Pancreas (tissue), 10 donors: ENCODE data around the gene ARHGEF37. TPM values are rescaled to one million over a fixed set of nuclear protein-coding genes. Genes with fewer than 3 reads are reported as not detected.

Experiments
- ATAC-seq, 4 donors: fragments of 200-7000 bp; cut with Tn5 transposase; one replicate each; pipeline versions ENCODE4 v1.8.0 to v1.9.1; 2020; ENCODE audit warnings: mild to moderate bottlenecking in 4 of 4, moderate library complexity in 4 of 4
- DNase-seq, 6 donors: peaks; one replicate each; pipeline ENCODE4 v3.0.0-alpha.2; 2020
- FAIRE-seq: peaks from 2 replicates; lab custom pipeline; 2012; peaks lifted over from hg19 to GRCh38; lab: Jason Lieb, UNC
- H3K27ac ChIP-seq, 4 donors: fragments of 200-600 bp; sonication (generic); 1 replicate in 3 of 4; 2 replicates in 1 of 4; pipeline versions ENCODE4 v1.5.0 to v1.8.0; 2020
- H3K27me3 ChIP-seq, 4 donors: fragments of 200-600 bp; one replicate each; pipeline ENCODE4 v1.8.0; 2021
- H3K36me3 ChIP-seq, 3 donors: fragments of 200-600 bp; sonication (generic) in 1 of 3; one replicate each; pipeline versions ENCODE4 v1.5.0 to v1.8.0; 2020 to 2021
- H3K4me1 ChIP-seq, 3 donors: fragments of 200-600 bp; one replicate each; pipeline ENCODE4 v1.8.0; 2021
- H3K4me3 ChIP-seq, 4 donors: fragments of 200-600 bp; sonication (generic) in 2 of 4; one replicate each; pipeline versions ENCODE4 v1.5.0 to v1.8.0; 2020 to 2021
- H3K9me3 ChIP-seq, 4 donors: fragments of 200-600 bp; one replicate each; pipeline ENCODE4 v1.8.0; 2021
- WGBS, 2 donors: extraction: QIAGEN DNeasy Blood & Tissue Kit; methylation state at CpG; one replicate each; pipeline ENCODE4 v1.1.7; 2013; 5-methylcytosine and 5-hydroxymethylcytosine counted together
- intact Hi-C, 3 donors: fragments of 100-400 bp; cut with DNase I; formaldehyde crosslinking; loops; one replicate each; pipeline versions ENCODE4 v1.11.1 to v1.14.2; 2022
- polyA plus RNA-seq, 2 donors: library from polyadenylated mRNA; stranded (reverse); fragments of 200-250 nt; gene quantifications; one replicate each; pipeline ENCODE4 v1.2.3, GENCODE V29; 2013
- total RNA-seq, 6 donors: library from RNA; stranded (reverse); fragmentation: NEBNext Ultra II Directional in 4 of 6; extraction: Animal tissue kit (Norgen Biotek cat#: 25700) in 4 of 6; gene quantifications; one replicate each; pipeline versions ENCODE4 v1.2.1 to v1.2.4, GENCODE V29; 2021 to 2023
- TF ChIP-seq, protein P1 (sequence below), 4 donors: fragments of 200-600 bp; sonication (generic) in 3 of 4; IDR thresholded peaks; one replicate each; pipeline versions ENCODE4 v1.5.0 to v1.8.0; 2021; ENCODE audit warnings: antibody characterized with exemption in 4 of 4
- donor health status: healthy with polysubstance abuse.
- donor health status: DM: no; HTN: no; CAD: no; lungs with moderate emphysema.
- donor health status: DM: no; HTN: no; CAD: no.
- donor health status: control.
- donor health status: control.
- donor health status: Bipolar disorder and iron deficiency.
- donor health status: DM: yes; HTN: yes; CAD: no.
- donor health status: DM: no; HTN: no; CAD: no.
- donor health status: DM: no; HTN: no; CAD: no.
- donor health status: DM: yes; HTN: yes; CAD: no.

ARHGEF37 gene
- total and polyA plus RNA-seq, 8 donors, result 5.7 to 13.6 (median 9.2) TPM

DNA sequence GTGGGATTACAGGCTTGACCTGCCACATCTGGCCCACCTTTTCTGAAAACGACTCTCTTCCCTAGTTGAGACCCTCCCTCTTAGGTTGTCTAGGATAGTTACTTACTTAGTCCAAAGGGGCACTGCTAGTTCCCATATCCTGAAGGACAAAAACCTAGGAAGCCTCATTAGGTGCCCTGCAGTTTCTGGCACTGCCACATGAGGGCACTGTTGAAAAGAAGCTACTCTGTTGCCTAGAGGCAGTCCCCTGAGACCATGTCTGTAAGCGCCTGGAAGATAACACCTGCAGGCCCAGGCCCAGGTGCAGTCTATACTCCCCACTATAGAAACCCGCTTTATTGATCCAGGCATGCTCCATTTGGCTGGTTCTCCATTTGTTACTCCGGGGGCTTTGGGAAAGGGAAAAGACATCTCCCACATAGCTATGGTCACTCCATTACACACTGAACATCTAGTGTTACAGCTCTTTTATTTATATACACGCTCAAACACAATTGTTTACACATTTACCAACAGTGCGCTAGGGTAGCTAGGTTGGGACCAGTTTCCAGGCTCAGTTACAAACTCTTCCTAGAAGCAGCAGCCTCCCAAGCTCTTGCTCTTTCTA lies 75.4 kb downstream of the ARHGEF37 start:
- WGBS, 2 donors, result 69 to 73% methylated on average over 6 of the region's 6 CpGs
- Histone ChIP-seq H3K27me3 (no peaks in the 10 kb centered on the region), H3K36me3 (no peaks in the 10 kb centered on the region), H3K9me3 (no peaks in the 10 kb centered on the region), H3K27ac (no peak overlapping the region), H3K4me1 (peaks cover 10 to 12% (median 11%) of the 10 kb centered on the region in 3 donors), H3K4me3 (no peak overlapping the region)
- DNase-seq (peak in 1 of 6 donors; percentile 11), FAIRE-seq (no peak), ATAC-seq (peak in 2 of 4 donors; percentile 24 to 45)
- TF ChIP-seq, protein P1, sequence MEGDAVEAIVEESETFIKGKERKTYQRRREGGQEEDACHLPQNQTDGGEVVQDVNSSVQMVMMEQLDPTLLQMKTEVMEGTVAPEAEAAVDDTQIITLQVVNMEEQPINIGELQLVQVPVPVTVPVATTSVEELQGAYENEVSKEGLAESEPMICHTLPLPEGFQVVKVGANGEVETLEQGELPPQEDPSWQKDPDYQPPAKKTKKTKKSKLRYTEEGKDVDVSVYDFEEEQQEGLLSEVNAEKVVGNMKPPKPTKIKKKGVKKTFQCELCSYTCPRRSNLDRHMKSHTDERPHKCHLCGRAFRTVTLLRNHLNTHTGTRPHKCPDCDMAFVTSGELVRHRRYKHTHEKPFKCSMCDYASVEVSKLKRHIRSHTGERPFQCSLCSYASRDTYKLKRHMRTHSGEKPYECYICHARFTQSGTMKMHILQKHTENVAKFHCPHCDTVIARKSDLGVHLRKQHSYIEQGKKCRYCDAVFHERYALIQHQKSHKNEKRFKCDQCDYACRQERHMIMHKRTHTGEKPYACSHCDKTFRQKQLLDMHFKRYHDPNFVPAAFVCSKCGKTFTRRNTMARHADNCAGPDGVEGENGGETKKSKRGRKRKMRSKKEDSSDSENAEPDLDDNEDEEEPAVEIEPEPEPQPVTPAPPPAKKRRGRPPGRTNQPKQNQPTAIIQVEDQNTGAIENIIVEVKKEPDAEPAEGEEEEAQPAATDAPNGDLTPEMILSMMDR (IDR thresholded peaks at IDR 0.05), result peak; percentile 22 to 44 (median 30)
- intact Hi-C loops, result loop anchor here in 1 of 3 donors (10.0 kb wide), 1 partner anchor 48 kb away; no protein-coding TSS in a partner anchor

DNA sequence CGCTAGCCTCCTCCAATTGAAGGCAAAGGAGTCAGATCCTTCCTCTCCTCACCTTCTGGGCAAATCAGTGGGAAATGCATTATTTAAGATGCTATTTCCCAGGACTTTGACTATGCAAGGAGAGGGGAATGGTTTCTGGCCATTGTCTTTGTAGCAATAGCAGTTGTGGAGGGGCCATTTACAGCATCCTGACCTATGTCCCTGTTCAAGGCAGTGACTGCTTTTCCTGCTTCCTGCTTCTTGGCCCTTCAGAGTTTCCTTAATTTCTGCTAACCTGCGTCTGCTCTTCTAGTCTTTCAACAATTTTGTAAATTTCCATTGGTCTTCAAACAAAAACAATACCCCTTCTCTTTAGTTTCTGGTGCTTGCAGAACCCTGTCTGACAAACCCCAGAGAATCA lies 76.0 kb downstream of the ARHGEF37 start:
- Histone ChIP-seq H3K27me3 (no peaks in the 10 kb centered on the region), H3K4me1 (peaks cover 10 to 12% (median 11%) of the 10 kb centered on the region in 3 donors), H3K4me3 (no peak overlapping the region), H3K36me3 (no peaks in the 10 kb centered on the region), H3K27ac (no peak overlapping the region), H3K9me3 (no peaks in the 10 kb centered on the region)
- DNase-seq (no peak), ATAC-seq (no peak), FAIRE-seq (no peak)
- TF ChIP-seq, protein P1 (IDR thresholded peaks at IDR 0.05), result no peak
- intact Hi-C loops, result loop anchor here in 1 of 3 donors (10.0 kb wide), 1 partner anchor 47 kb away; no protein-coding TSS in a partner anchor
- WGBS, 2 donors, result 94 to 98% methylated on average over 2 of the region's 2 CpGs

DNA sequence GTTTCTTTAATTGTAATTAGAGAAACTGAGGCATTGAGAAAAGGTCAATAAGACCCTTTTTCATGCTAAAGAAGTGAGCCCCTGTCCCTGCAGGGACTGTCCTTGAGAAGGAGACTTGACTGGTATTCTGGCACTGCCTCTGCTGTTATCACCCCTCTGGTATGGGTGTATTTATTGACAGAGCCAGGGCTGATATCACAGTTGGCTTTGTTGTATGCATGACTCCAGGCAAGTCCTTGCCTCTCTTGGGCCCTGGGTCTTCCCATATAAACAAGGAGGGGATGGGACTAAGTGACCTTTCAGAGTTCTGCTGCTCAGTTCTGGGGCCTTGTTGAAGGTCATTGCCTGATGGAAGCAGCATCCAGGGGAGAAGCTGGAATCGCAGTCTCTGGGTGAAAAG lies 77.0 kb downstream of the ARHGEF37 start:
- ATAC-seq, result peak; percentile 77 to 98 (median 86)
- Histone ChIP-seq H3K9me3 (no peaks in the 10 kb centered on the region), H3K27me3 (no peaks in the 10 kb centered on the region), H3K36me3 (no peaks in the 10 kb centered on the region), H3K4me1 (peaks cover 10 to 12% (median 11%) of the 10 kb centered on the region in 3 donors), H3K4me3 (no peak overlapping the region), H3K27ac (peak overlapping the region in 1 of 4 donors; percentile 11)
- TF ChIP-seq, protein P1 (IDR thresholded peaks at IDR 0.05), result no peak
- WGBS, 2 donors, result 52 to 61% methylated on average over 1 of the region's 1 CpG
- FAIRE-seq, result no peak
- intact Hi-C loops, result loop anchor here in 1 of 3 donors (10.0 kb wide), 1 partner anchor 47 kb away; no protein-coding TSS in a partner anchor
- DNase-seq, result peak in 2 of 6 donors; percentile 32 to 58

DNA sequence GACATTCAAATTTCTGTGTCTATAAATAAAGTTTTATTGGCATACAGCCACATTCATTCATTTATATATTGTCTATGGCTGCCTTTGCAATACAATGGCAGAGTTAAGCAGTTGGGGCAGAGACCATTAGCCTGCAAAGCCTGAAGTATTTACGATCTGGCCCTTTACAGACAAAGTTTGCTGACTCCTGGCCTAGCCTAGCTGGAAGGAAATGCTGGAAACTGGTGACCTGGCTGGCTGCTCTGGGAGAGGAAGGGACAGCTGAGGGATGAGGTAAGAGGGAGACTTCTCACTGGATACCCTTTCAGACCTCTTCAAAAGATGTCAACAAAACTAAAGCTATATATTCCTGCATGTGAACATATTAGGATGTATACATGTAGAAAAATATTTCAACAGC lies 82.8 kb downstream of the ARHGEF37 start:
- ATAC-seq (no peak), FAIRE-seq (no peak), DNase-seq (no peak)
- WGBS, 2 donors, result 79 to 84% methylated on average over 1 of the region's 1 CpG
- TF ChIP-seq, protein P1 (IDR thresholded peaks at IDR 0.05), result no peak
- intact Hi-C loops, result no loop called here
- no peak overlapping the region for H3K27ac ChIP-seq
- H3K4me1 ChIP-seq, result no peaks in the 10 kb centered on the region
- H3K9me3 ChIP-seq, result no peaks in the 10 kb centered on the region
- H3K27me3 ChIP-seq, result no peaks in the 10 kb centered on the region
- no peak overlapping the region for H3K4me3 ChIP-seq
- no peaks in the 10 kb centered on the region for H3K36me3 ChIP-seq
